ACC112 (cell line): ENCODE measurements around the gene AKAP9.

Experiments used
- H2AFZ ChIP-seq: fragments of 200-600 bp; sonication (generic); one replicate; pipeline ENCODE4 v1.6.0; 2017; ENCODE audit warnings: antibody characterized with exemption, low read length; ENCODE audit not compliant: unreplicated experiment
- H3K27ac ChIP-seq: fragments of 200-600 bp; sonication (generic); 2 replicates; pipeline ENCODE4 v1.5.1; 2014; ENCODE audit warnings: low read depth, mild to moderate bottlenecking, antibody characterized with exemption, low read length, moderate library complexity
- H3K27me3 ChIP-seq: fragments of 200-600 bp; sonication (generic); 2 replicates; pipeline ENCODE4 v1.6.1; 2014; ENCODE audit warnings: mild to moderate bottlenecking, antibody characterized with exemption, low read length, moderate library complexity, mixed read lengths; ENCODE audit not compliant: insufficient read depth
- H3K36me3 ChIP-seq: fragments of 200-600 bp; sonication (generic); 2 replicates; pipeline ENCODE4 v1.6.1; 2016; ENCODE audit warnings: mild to moderate bottlenecking, antibody characterized with exemption, low read length, moderate library complexity, mixed read lengths; ENCODE audit not compliant: insufficient read depth
- H3K4me1 ChIP-seq: fragments of 200-600 bp; sonication (generic); one replicate; pipeline ENCODE4 v1.6.1; 2016; ENCODE audit warnings: low read length, mixed read lengths; ENCODE audit not compliant: insufficient read depth, unreplicated experiment, control insufficient read depth
- H3K4me3 ChIP-seq: fragments of 200-600 bp; sonication (generic); 2 replicates; pipeline ENCODE4 v1.5.1; 2014; ENCODE audit warnings: mild to moderate bottlenecking, low read depth, low read length
- H3K79me2 ChIP-seq: fragments of 200-600 bp; sonication (generic); one replicate; pipeline ENCODE4 v1.6.0; 2016; ENCODE audit warnings: low read length; ENCODE audit not compliant: control insufficient read depth, unreplicated experiment, insufficient read depth

The AKAP9 gene

DNA sequence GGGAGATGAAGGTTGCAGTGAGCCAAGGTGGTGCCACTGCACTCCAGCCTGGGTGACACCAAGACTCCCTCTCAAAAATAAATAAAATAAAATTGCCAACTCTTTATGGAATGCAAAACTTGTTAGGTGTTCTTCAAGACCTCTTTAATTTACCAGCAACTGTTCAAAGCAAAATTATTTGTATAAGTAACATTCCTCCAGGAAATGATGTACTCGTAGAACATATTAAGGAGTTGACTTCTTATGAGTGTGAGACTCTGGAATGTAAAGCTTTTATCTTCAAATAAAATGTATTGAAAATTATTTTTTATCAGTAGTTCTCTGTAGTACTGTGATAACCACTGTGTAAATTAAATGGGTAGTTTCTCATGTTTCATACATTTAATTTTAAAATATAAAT, 99.2 kb downstream of the AKAP9 start:
- Histone ChIP-seq H3K79me2 (no peaks in the 10 kb centered on the region), H3K4me3 (no peak overlapping the region), H3K36me3 (peaks cover 4% of the 10 kb centered on the region; the same call in 1 of the 2 replicates), H2AFZ (no peak overlapping the region), H3K27me3 (no peaks in the 10 kb centered on the region), H3K4me1 (peaks cover 6% of the 10 kb centered on the region), H3K27ac (no peak overlapping the region)

DNA sequence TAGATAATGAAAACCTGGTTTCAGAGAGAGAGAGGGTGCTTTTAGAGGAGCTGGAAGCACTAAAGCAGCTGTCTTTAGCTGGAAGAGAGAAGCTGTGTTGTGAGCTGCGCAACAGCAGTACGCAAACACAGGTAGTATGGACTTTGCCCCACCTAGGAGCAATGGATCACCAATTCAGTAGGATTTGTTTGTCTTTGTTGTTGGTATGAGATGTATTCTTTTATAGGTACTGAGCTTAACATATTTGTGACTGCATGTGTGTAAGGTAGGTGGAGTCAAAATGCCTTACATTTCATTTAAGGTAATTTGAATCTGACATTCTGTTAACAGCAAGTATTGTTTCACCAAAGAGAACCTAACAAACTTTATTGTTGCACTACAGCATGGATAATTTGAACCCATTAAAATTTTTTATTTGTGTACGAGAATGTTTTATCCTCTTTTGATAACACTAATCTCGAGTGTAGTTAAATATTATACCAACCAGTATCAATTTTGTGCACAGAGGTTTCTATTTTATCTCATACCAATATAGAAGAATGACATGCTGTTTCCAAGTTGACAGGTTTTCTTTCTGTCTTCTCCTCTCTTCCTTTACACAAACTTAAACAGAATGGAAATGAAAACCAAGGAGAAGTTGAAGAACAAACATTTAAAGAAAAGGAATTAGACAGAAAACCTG, 101.5 kb downstream of the AKAP9 start:
- Histone ChIP-seq H2AFZ (no peak overlapping the region), H3K4me3 (no peak overlapping the region), H3K27ac (no peak overlapping the region), H3K36me3 (peaks cover 12% of the 10 kb centered on the region; the same call in 1 of the 2 replicates), H3K79me2 (no peaks in the 10 kb centered on the region), H3K4me1 (peaks cover 6% of the 10 kb centered on the region), H3K27me3 (no peaks in the 10 kb centered on the region)

DNA sequence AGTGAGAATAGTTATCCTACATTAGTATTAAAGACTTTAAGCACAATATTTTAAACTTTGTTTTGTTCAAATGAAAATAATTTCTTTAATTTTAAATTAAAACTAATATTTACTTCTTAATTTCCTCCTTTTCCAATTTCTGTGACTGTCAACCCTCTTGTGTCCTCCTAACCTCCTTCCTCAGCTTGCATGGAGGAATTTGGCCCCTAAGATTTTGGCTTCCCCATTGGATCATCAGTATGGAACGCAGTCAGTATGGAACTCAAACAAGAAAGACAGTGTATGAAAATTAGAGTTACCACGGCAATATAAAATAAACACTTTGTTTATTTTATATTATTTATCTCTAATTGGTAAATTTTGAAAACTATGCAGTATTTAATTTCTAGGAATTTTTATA, 102.4 kb downstream of the AKAP9 start:
- Histone ChIP-seq H3K27me3 (no peaks in the 10 kb centered on the region), H3K4me1 (peaks cover 6% of the 10 kb centered on the region), H3K79me2 (no peaks in the 10 kb centered on the region), H2AFZ (no peak overlapping the region), H3K27ac (no peak overlapping the region), H3K36me3 (peaks cover 12% of the 10 kb centered on the region; the same call in 1 of the 2 replicates), H3K4me3 (no peak overlapping the region)

DNA sequence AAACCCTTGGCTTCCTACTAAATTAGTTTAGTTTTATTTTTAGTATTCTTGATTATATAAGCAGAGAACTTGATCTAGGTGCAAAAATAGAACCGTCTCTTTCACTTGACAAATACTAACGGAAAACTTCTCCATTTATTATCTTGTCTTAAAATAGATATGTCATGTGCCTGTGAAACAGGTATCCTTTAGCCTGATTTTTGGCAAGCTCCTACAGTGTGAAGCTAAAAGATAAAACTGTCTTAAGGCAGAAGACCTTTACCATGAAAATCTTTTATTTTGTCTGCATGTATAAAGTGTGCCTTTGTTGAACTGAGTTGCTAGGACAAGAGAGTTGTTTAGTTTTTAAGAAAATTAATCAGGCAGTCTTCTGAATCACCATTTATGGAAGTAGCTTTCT, 103.0 kb downstream of the AKAP9 start:
- H3K36me3 ChIP-seq: peaks cover 12% of the 10 kb centered on the region; the same call in 1 of the 2 replicates

DNA sequence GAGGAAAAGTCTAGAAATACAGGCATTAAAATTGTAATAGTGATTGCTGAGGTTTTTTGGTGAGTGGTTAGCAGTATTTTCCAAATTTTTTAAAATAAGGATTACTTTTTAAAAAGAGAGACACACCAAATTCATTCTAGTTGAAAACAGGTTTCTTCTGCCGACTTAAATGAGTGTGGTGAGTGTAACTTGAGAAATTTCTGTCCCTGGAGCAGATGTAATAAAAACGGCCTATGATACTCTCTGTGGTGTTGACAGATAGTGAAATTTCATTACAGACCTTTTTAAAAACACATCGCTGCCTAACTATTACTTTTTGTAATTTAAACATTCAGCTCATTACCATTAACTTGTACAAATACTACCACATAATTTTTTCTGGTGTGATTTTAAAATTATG, 103.5 kb downstream of the AKAP9 start:
- Histone ChIP-seq H3K27ac (no peak overlapping the region), H3K36me3 (peaks cover 12% of the 10 kb centered on the region; the same call in 1 of the 2 replicates), H2AFZ (no peak overlapping the region), H3K27me3 (no peaks in the 10 kb centered on the region), H3K4me3 (no peak overlapping the region), H3K4me1 (no peaks in the 10 kb centered on the region), H3K79me2 (no peaks in the 10 kb centered on the region)

More for the DNA sequence above, 103.0 kb downstream of the AKAP9 start:
- Histone ChIP-seq H3K27ac (no peak overlapping the region), H3K79me2 (no peaks in the 10 kb centered on the region), H3K27me3 (no peaks in the 10 kb centered on the region), H2AFZ (no peak overlapping the region), H3K4me1 (peaks cover under 1% of the 10 kb centered on the region), H3K4me3 (no peak overlapping the region)

DNA sequence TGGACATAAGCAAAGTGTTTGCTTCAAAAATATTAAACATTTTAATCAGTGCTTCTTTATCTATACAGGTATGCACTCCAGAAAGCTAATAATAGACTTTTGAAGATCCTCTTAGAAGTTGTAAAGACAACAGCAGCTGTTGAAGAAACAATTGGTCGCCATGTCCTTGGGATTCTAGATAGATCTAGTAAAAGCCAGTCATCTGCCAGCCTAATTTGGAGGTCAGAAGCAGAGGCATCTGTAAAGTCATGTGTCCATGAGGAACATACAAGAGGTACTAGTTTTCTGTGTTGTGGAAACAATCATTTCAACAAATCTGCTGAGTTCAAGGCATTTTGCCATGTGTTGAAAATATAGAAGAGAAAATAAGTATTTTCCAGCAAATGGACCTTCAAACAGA, 104.3 kb downstream of the AKAP9 start:
- Histone ChIP-seq H3K36me3 (peaks cover 12% of the 10 kb centered on the region; the same call in 1 of the 2 replicates), H2AFZ (no peak overlapping the region)

DNA sequence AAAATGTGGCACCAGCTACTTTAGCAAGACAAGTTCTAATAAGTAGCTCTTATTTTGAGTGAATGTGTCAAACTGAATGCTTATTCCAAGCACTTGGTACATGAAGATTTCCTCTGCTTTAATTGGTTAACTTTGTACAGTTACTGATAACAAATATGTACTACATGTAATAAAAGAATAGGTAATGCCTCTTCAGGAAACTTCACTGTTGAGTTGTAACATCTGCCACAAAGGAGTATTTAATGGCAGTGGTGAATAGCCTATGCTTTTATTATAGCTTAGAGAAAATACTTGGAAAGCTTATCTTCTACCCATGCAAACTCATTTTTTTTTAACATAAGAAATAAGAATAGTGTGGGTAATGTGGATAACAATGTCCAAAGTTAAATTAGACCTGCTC, 111.0 kb downstream of the AKAP9 start:
- Histone ChIP-seq H3K27me3 (no peaks in the 10 kb centered on the region), H3K36me3 (no peaks in the 10 kb centered on the region), H3K4me1 (no peaks in the 10 kb centered on the region)

More for the DNA sequence above, 104.3 kb downstream of the AKAP9 start:
- Histone ChIP-seq H3K79me2 (no peaks in the 10 kb centered on the region), H3K27me3 (no peaks in the 10 kb centered on the region), H3K4me3 (no peak overlapping the region), H3K4me1 (no peaks in the 10 kb centered on the region), H3K27ac (no peak overlapping the region)

DNA sequence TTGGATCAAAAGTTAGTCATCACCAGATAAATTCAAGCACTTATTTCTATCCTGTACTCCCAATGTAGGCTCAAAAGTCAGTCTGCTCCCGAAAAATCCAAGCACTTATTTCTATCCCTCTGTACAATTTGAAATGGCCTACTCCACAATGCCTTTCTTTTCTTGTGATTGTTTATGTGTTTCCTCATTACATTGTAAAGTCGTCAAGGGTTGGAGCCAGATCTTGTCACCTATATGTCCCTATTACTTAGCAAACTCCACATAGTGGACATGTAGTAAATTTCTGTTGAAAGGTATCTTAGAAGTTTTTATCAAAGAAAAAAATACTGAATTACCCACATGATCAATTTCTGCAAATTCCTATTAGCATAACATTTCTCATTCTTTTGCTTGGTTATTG, 111.5 kb downstream of the AKAP9 start:
- Histone ChIP-seq H3K36me3 (no peaks in the 10 kb centered on the region), H2AFZ (no peak overlapping the region), H3K27ac (no peak overlapping the region), H3K4me3 (no peak overlapping the region), H3K79me2 (no peaks in the 10 kb centered on the region), H3K27me3 (no peaks in the 10 kb centered on the region), H3K4me1 (no peaks in the 10 kb centered on the region)

More for the DNA sequence above, 111.0 kb downstream of the AKAP9 start:
- no peak overlapping the region for H3K4me3 ChIP-seq
- H3K79me2 ChIP-seq: no peaks in the 10 kb centered on the region
- no peak overlapping the region for H3K27ac ChIP-seq
- no peak overlapping the region for H2AFZ ChIP-seq

DNA sequence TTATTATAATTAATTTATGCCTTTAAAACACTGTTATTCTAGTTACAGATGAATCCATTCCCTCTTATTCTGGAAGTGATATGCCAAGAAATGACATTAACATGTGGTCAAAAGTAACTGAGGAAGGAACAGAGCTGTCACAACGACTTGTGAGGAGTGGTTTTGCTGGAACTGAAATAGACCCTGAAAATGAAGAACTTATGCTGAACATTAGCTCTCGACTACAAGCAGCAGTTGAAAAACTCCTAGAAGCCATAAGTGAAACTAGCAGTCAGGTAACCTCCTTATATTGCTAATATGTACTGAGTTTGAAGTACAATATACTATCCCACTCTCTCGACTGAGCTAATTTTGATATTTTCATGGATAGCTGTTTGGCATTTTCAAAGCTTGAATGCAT, 112.0 kb downstream of the AKAP9 start:
- Histone ChIP-seq H3K79me2 (no peaks in the 10 kb centered on the region), H3K36me3 (no peaks in the 10 kb centered on the region), H3K4me3 (no peak overlapping the region), H3K27ac (no peak overlapping the region), H3K27me3 (no peaks in the 10 kb centered on the region), H3K4me1 (no peaks in the 10 kb centered on the region), H2AFZ (no peak overlapping the region)

DNA sequence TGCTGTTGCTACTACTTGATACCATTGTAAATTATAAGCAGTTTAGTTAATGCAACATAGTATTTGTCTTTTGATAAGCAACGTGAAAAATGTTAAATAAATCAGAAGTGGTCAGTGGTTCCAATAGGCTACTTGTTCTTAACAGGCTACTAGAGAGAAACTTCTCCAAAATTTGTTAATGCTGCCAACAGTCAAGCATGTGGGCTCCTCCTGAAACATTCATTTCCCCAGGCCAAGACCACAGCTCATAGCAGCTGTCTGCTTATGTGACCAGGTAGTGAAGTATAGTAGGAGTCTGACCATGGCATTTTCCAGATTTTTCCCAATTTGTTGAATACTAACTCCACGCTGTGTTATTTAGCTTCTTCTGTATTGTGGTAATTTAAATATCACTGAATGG, 112.7 kb downstream of the AKAP9 start:
- no peaks in the 10 kb centered on the region for H3K79me2 ChIP-seq
- H3K27me3 ChIP-seq: no peaks in the 10 kb centered on the region
- H3K36me3 ChIP-seq: no peaks in the 10 kb centered on the region
- no peaks in the 10 kb centered on the region for H3K4me1 ChIP-seq
- no peak overlapping the region for H2AFZ ChIP-seq
- no peak overlapping the region for H3K4me3 ChIP-seq
- no peak overlapping the region for H3K27ac ChIP-seq

DNA sequence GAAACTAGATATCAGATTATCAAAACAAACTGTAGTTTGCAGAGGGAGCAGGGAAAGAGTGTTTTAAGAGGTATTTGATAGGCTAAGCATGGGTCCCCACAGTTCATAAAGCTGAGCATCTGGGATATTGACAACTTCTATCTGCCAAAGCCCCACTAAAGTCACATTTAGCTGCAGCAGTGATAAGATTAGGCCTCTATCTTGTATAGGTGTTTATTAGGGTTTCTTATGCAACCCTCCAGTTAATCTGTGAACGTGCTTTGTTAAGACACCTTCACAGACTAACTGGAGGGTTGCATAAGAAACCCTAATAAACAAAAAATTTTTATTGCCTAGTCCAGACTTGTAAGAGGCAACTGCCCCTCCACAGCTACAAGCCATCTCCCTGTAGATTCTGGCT, 115.6 kb downstream of the AKAP9 start:
- no peak overlapping the region for H2AFZ ChIP-seq
- H3K36me3 ChIP-seq: no peaks in the 10 kb centered on the region
- no peak overlapping the region for H3K4me3 ChIP-seq
- H3K27me3 ChIP-seq: no peaks in the 10 kb centered on the region
- H3K27ac ChIP-seq: no peak overlapping the region
- no peaks in the 10 kb centered on the region for H3K4me1 ChIP-seq
- H3K79me2 ChIP-seq: no peaks in the 10 kb centered on the region
